DLD1 (cell line): ENCODE data around the gene NYAP1.
"Not testable (repeated sequence)": the region's sequence is repeated elsewhere in the genome, so short reads cannot be mapped to it uniquely, and the experiment has no call there.

ENCODE experiments used
- in situ Hi-C: cut with HindIII; loops from 2 replicates; pipeline ENCODE4 v1.10.0; 2017; ENCODE audit warnings: low sequenced_read_pairs

The NYAP1 gene

DNA sequence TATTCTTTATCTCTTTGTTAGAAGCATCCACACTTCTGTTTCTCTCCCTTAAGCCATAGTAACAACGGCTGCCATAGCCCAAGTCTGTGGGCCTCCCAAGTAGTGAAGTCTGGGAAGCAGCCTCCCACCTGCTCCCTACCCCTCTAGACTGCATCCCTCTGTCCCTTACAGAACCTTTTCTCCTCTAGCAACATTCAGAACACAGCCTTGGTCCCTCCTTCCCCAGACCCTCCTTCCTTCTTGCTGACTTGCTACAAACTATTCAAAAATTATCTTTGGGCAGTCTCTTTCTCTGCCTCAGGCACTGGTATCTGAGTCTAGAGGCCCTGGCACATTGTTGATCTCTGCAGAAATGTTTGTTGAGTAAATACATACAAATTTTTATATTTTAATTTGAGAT is 2.3 kb upstream of the NYAP1 start:
- in situ Hi-C loops, result no loop called here

DNA sequence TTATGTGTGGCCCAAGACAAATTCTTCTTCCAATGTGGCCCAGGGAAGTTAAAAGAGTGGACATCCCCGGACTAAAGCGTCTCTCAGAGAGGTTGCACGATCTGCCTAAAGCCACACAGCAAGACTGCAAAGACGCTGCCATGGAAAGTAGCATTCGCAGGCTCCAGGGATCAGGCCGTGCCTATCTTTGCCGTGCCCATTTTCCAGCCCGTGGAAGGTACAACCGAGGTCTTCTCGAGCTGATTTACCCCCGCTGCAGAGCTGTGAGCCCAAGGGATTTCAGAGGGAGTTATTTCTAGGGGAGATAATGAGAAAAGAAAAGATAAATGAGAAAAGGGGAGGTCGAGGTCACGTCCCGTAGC is 1.0 kb upstream of the NYAP1 start:
- in situ Hi-C loops, result no loop called here

DNA sequence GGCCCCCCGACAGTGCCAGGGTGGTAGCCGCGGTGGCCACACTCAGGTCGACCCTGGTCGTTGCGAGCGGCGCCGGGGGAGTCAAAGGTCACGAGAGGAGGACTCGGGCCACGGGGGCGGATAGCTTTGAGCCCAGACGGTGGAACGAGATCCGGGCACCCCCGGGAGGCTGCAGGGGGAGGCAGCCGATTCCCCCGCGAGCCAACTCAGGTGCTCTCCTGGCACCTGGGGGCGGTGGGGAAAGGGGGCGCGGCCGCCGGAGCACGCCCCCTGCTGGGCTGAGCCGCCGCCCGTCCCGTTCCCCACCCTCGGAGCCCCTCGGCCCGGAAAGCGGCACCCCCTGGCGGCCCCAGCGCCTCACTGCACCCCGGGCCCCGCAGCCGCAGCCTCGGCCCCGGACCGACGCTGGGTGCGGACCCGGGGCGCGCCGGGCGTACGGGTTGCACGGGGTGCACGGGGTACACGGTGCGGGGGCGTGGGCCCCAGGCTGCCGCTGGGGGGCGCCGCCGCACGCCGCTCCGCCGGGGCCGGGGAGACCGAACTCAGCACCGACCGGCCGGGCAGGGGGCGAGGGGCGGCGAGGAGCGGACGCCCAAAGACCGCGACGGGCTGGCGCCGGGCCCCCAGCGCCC is 521 bp upstream of the NYAP1 start:
- in situ Hi-C loops, result no loop called here

DNA sequence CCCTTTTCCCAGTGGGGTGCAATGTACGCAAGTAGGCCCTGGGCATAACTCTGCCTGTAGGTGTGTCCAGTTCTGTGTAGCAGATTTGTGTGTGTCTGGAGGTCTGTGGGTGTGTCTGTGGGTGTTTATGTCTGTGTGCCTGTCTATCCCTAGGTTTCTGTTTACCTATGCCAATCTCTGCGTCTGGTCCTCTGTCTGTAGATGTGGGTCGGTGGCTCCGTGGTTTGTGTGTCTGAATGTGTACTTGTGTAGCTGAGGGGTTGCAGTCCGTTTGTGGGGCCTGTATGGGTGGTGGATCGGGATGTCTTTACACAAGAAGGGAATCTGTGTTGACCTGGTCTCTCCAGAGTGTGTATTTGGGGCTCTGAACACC is 932 bp downstream of the NYAP1 start:
- in situ Hi-C loops, result no loop called here

DNA sequence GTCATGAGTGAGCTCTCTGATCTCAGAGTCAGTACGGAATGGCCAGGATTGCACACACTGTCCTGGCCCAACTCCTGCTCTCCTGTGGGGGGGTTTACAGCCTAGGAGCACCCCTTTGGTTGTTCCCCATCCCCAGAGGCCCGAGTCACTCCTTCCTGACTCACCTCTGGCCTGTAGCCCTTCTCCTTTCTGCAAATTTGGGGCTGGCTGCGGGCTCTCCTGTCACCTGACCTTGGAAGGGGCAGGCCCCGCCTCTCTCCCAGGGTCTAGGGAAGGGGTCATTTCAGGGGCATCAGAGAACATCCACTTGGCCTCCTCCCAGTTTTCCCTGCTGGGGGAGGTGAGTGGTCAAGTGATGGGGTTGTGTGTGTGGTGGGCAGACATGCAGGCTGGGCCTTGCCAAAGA is 1.7 kb downstream of the NYAP1 start:
- in situ Hi-C loops, result no loop called here

DNA sequence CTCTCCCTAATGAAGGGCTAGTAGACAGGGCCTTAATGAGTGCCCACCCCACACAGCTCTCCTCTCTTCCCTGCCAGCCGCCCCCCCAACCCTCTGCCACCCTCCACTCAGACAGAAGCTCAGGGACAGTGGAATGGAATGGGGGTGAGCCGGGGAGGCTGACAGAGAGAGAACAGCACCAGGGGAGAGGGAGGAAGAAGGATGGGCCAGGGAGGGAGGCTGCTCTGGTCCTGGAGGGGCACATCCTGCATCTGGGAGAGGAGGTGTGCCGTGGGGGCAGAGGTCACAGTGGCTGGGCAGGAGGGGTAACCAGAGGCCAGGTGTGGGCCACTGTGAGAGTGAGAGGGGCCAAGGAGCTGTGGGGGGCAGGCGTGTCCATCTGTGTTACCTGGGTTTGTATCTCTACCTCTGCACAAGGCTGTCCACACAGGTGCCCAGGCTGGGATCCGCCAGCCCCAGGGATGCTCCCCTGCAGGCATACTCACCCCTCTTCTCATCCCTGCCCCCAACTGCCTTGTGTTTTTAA is 2.4 kb downstream of the NYAP1 start:
- in situ Hi-C loops, result no loop called here

DNA sequence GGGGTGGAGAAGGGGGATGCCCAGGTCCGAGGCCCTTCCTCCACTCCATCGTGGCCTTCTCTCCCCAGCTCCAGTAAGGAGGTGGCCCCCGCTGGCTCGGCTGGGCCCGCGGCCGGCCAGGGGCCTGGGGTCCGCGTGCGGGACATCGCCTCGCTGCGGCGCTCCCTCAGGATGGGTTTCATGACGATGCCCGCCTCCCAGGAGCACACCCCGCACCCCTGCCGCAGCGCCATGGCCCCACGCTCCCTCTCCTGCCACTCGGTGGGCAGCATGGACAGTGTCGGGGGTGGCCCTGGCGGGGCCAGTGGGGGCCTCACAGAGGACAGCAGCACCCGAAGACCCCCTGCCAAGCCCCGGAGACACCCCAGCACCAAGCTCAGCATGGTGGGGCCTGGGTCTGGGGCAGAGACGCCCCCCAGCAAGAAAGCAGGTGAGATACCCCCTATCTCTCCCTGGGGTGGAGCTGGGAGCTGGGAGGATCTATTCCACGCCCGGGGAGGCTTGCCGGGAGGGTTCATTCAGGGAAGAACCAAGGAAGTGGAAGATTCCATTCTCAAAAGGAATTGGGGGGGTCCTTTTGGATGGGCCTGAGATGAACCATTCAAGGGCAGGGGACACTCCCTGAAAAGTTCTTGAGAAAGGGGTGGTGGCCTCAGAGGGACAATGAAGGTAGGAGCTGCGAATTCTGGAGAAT is 3.2 kb downstream of the NYAP1 start:
- in situ Hi-C loops, result no loop called here

DNA sequence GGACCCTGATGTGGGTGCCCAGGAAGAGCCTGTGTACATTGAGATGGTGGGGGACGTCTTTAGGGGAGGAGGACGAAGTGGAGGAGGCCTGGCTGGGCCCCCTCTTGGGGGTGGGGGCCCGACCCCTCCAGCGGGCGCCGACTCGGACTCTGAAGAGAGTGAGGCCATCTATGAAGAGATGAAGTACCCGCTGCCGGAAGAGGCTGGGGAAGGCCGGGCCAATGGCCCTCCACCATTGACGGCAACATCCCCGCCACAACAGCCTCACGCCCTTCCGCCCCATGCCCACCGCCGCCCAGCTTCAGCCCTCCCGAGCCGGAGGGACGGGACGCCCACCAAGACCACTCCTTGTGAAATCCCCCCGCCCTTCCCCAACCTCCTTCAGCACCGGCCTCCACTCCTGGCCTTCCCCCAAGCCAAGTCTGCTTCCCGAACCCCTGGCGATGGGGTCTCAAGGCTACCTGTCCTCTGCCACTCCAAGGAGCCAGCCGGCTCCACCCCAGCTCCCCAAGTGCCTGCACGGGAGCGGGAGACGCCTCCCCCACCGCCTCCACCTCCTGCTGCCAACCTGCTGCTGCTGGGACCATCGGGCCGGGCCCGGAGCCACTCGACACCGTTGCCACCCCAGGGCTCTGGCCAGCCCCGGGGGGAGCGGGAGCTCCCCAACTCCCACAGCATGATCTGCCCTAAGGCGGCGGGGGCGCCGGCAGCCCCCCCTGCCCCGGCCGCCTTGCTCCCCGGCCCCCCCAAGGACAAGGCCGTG is 4.8 kb downstream of the NYAP1 start:
- in situ Hi-C loops, result no loop called here

DNA sequence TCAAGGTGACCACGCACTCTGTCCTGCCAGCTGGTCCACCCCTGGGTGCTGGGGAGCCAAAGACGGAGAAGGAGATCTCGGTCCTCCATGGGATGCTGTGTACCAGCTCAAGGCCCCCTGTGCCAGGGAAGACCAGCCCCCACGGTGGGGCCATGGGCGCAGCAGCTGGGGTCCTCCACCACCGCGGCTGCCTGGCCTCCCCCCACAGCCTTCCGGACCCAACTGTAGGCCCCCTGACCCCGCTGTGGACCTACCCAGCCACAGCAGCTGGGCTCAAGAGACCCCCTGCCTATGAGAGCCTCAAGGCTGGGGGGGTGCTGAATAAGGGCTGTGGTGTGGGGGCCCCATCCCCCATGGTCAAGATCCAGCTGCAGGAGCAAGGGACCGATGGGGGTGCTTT is 5.4 kb downstream of the NYAP1 start:
- in situ Hi-C loops, result no loop called here

DNA sequence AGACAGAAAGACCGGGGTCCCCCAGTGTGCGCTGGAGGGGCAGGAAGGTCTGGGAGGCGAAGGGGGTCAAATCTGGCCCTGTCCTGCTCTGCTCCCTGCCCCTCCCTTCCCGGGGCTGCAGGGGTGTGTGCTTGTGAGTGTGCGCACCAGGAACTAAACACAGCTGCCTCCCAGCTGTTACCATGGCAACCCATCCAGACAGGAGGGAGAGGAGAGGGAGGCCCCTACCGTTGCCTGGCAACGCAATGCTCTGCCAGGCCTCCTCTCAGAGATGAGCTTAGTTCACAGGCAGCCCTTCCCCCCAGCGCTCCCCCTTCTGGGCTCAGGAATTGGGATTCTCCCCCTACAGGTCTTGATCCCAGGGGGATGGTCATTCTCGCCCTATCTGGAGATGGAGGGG is 6.1 kb downstream of the NYAP1 start:
- in situ Hi-C loops, result no loop called here

DNA sequence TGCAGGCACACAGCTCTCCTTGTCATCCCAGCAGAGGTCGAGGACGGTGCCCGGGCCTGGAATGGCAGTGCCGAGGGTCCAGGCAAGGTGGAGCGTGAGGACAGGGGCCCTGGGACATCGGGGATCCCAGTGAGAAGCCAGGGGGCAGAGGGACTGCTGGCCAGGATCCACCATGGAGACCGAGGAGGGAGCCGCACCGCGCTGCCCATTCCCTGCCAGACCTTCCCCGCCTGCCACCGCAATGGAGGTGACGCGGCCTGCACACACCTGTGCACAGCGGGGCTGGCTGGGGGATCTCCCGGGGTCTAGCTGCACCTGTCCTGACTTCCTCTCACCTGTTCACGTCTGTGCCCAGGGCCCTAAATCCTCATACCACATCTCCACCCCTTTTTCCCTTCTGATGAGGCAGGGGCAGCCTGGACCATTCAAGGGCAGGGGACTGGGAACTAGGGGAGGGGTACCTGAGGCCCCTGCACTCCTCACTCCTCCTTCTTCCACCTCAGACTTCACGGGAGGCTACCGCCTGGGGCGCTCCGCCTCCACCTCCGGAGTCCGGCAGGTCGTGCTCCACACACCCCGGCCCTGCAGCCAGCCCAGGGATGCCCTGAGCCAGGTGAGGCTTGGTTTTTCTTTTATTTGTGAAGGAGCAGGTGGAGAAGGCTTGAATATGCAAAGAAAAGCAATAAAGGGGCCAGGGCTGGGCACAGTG is 6.9 kb downstream of the NYAP1 start:
- in situ Hi-C loops, result no loop called here

DNA sequence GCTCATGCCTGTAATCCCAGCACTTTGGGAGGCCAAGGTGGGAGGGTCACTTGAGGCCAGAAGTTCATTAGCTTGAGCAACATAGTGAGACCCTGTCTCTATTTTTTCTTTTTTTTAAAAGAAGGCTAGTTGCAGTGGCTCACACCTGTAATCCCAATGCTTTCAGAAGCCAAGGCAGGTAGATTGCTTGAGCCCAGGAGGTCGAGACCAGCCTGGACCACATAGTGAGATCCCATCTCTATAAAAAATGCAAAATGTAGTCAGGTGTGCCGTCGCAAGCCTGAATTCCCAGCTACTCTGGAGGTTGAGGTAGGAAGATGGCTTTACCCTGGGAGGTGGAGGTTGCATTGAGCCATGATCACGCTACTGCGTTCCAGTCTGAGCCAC is 7.5 kb downstream of the NYAP1 start:
- in situ Hi-C loops, result no loop called here

DNA sequence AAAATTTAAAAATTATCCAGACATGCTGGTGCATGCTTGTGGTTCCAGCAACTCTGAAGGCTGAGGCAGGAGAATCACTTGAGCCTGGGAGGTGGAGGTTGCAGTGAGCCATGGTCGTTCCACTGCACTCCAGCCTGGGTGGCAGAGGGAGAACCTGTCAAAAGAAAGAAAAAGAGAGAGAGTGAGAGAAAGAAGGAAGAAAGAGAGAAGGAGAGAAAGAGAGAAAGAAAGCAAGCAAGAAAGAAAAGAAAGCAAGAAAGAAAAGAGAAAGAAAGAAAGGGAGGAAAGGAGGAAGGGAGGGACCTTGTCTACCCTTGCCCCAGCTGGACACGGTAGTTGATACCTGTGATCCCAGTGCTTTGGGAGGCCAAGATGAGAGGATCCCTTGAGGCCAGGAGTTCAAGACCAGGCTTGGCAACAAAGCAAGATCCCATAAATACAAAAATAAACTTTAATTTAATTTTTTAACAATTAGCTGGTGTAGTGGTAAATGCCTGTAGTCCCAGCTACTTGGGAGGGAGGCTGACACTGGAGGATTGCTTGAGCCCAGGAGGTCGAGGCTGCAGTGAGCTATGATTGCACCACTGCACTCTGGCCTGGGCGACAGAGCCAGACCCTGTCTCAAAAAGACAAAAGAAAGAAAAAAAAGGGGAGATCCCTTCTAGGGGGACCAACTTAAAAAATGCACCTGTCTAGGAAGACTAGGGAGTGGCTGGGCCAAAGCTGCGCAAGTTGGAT is 9.2 kb downstream of the NYAP1 start:
- in situ Hi-C loops, result no loop called here

DNA sequence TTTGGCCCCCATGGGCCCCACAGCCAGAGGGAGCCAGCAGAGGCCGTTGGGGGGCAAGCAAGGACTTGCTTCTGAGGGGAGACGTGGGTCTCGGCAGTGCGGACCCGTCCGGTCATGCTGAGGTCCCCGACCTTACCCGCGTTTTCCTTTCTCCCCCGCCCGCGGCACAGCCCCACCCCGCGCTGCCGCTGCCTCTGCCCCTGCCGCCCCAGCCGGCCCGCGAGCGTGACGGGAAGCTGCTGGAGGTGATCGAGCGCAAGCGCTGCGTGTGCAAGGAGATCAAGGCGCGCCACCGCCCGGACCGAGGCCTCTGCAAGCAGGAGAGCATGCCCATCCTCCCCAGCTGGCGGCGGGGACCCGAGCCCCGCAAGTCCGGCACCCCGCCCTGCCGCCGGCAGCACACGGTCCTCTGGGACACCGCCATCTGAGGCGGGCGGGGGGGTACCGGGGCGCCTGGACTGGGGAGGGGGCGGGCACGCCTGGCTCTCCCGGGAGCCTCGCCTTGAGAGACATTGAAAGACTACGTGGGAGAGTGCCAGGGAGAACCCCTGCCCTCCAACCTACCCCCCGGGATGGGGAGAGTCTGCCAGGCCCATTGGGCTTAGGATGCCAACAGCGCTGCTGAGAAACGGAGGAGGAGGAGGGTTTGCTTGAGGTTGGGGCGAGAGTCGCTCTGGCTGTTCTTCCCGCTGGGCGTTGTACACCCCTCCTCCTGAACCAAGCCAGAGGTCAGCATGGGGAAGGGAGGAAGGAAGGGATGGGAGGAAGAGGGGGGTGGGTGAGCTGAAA is 9.9 kb downstream of the NYAP1 start:
- in situ Hi-C loops, result no loop called here

DNA sequence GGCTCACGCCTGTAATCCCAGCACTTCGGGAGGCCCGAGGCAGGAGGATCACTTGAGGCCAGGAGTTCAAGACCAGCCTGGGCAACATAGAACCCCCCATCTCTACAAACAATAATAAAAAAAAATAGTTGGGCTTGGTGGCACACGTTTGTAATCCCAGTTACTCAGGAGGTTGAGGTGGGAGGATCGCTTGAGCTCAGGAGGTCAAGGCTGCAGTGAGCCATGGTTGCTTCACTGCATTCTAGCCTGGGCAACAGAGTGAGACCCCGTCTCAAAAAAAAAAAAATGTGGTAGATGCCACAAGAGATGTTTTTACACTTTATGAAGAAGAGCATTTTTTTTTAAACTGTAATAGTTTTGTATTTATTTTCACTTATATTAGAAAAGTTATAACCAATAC is 12.8 kb downstream of the NYAP1 start:
- in situ Hi-C loops, result no loop called here

DNA sequence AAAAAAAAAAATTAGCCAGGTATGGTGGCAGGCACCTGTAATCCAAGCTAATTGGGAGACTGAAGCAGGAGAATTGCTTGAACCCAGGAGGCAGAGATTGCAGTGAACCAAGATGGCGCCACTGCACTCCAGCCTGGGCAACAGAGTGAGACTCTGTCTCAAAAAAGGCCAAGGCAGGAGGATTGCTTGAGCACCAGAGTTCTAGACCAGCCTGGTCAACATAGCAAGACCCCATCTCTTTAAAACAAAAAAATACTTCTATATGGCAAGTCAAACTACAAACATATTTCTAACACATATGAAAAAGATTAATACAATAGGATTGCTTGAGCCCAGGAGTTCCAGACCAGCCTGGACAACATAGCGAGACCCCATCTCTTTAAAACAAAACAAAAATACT is 17.0 kb downstream of the NYAP1 start:
- in situ Hi-C loops, result not testable (repeated sequence)

DNA sequence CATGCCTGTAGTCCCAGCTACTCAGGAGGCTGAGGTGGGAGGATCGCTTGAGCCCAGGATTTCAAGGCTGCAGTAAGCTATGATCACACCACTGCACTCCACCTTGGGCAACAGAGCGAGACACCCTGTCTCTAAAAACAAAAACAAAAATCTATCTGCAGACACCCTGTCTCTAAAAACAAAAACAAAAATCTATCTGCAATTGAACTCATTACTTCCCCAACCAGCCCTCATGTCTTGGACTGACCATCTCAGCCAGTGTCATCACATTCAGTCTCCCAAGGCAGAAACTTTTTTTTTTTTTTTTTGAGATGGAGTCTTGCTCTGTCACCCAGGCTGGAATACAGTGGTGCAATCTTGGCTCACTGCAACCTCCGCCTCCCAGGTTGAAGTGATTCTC is 20.3 kb downstream of the NYAP1 start:
- in situ Hi-C loops, result not testable (repeated sequence)

DNA sequence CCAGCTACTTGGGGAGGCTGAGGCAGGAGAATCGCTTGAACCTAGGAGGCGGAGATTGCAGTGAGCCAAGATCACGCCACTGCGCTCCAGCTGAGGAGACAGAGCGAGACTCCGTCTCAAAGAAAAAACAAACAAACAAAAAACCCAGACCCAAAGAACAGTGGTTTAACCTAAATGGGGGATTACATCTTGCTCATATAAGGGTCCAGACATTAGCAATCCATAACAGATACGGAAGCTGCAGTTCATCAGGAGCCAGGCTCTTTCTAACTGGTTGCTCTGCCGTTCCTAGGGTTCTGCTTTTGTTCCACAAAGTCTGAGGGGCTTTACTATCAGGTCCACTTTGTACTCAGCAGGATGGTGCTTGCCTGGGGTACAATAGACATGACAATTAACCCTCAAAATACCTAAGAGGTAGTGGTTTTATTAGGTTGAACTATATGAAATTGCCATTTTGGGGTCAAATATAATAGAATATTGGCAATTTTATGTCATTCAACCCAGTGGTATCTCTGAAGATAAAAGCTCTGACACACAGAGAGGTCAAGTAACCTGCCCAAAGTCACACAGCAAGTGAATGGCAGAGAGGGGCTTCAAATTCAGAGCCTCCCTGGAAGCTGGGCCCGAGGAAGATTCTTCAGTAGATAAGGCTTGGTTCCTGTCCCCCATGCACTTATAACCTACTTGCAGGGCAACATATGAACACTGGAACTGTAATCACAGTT is 21.3 kb downstream of the NYAP1 start:
- in situ Hi-C loops, result no loop called here

DNA sequence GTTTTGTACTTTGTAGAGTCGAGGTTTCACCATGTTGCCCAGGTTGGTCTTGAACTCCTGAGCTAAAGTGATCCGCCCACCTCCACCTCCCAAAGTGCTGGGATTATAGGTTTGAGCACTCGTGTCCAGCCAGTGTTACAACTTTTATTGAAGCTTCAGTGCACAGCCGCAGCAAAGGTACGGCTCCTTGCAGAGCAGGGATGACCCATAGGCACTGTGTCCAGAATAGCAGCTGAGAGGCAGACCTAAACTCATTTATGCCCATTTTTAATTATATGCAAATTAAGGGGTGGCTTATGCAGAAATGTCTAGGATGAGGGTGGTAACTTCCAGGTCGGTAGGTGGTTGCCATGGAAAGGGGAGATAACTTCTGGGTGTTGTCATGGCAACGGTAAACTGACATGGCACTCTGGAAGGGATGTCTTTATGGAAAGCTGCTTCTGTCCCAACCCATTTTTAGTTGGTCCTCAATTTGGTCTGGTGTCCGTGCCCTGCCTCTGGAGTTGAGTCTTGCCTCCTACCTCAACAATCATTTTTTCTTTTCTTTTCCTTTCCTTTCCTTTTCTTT is 22.7 kb downstream of the NYAP1 start:
- in situ Hi-C loops, result no loop called here
